COLO668 (cell line): ENCODE results near the gene DERL3.

Source experiments
- DNase-seq: peaks from one replicate; lab custom pipeline; 2025; ENCODE audit not compliant: unreplicated experiment; lab: John Stamatoyannopoulos, UW

Gene DERL3

GRCh38 chr22:23832226-23833016, 6.4 kb downstream of the DERL3 start:
- no peak for DNase-seq

- no peak for DNase-seq
Observed at GRCh38 chr22:23831781-23832180, 7.0 kb downstream of the DERL3 start.

- DNase-seq: no peak
Observed at GRCh38 chr22:23831261-23831660, 7.5 kb downstream of the DERL3 start.

- no peak for DNase-seq
Observed at GRCh38 chr22:23829845-23830372, 8.9 kb downstream of the DERL3 start.

GRCh38 chr22:23828800-23829680, 9.8 kb downstream of the DERL3 start:
- DNase-seq: no peak

- no peak for DNase-seq
Observed at GRCh38 chr22:23827351-23827995, 11.3 kb downstream of the DERL3 start.

- DNase-seq: no peak
Observed at GRCh38 chr22:23826510-23827350, 12.1 kb downstream of the DERL3 start.

DNA sequence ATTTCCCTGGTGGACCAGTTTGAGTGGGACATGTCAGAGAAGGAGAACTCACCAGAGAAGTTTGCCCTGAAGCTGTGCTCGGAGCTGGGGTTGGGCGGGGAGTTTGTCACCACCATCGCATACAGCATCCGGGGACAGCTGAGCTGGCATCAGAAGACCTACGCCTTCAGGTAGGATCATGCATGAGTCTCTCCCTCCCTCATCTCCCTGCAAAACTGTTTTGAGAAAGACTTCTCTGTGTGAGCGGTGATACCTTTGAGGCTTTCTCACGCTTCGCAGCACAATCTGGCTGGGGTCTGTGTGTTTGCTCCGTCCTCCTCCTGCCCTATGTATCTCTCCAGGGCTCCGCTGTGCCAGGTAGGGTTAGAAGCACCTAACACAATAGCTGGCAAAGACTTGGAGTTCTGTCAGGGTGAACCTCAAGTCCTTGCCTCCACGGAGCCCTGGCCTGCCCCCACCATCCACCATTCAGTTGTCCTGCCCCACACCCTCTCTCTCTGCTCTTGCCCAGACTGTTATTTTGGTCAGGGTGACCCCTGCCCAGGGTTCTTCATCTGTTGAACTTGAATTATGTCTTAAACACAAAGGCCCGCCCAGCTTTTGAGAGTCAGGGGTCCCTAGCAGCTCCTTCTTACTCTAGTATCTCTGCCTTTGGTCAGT, 13.4 kb downstream of the DERL3 start:
- DNase-seq: no peak

GRCh38 chr22:23824476-23825245, 14.1 kb downstream of the DERL3 start:
- no peak for DNase-seq

- DNase-seq: no peak
Observed at GRCh38 chr22:23823331-23823791, 15.4 kb downstream of the DERL3 start.

DNA sequence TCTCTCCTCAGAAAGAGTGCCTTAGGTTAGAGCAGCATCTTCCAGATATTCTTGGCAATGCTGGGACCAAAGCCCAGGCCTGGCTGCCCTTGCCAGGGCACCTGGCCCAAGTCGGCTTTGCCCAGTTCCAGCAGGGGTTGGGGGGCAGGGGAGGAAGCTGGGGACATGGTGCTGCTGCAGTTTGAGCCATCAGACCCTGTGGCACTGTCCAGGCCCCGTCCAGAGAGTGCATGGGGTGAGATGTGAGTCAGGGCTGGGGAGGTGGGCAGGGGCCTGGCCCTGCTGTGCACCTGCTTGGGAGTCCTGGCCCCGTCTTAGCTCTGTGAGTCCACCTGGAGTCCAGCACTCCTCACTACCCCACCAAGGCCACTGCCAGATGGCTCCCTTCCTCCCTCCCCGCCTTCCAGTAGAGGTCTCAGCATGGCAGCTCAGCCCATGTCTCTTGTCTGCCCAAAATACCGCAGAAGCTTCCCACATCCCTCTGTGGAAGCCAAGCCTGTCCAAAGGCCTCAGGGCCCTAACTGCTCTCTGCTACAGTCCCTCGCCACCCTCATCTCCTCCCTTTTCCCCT, 16.6 kb downstream of the DERL3 start:
- DNase-seq: no peak

DNA sequence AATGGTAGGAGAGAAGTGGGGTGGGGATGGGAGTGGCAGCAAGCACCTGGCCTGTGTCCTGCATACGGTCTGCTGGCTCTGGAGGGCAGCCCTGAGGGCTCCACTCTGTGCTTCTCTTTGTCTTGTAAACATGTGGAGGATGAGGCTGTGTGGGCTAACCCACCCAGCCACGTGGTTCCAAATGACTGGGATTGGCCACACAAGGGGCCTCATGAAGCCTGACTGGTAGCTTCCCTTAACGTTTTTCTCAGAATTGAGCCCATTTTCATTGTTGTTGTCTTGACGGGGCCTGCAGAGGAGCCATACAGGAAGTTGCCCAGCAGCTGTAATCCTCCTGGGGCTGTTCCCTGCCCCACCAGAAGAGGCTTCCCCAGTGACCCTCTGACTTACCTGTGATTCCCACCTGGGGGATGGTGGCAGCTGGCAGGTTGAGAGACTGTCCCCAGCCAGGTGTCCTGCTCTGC, 18.0 kb downstream of the DERL3 start:
- DNase-seq: peak; percentile 51

DNA sequence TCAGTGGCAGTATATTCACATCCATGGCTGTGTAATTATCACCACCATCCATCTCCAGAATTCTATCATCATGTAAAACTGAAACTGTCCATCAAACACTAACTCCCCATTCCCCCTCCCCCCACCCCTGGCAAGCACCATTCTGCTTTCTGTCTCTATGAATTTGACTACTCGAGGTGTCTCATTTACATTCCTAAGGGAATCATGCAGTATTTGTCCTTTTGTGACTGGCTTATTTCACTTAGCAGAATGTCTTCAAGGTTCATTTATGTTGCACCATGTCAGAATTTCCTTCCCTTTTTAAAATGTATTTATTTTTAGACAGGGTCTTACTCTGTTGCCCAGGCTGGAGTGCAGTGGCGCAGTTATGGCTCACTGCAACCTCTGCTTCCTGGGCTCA, 20.3 kb downstream of the DERL3 start:
- no peak for DNase-seq

DNA sequence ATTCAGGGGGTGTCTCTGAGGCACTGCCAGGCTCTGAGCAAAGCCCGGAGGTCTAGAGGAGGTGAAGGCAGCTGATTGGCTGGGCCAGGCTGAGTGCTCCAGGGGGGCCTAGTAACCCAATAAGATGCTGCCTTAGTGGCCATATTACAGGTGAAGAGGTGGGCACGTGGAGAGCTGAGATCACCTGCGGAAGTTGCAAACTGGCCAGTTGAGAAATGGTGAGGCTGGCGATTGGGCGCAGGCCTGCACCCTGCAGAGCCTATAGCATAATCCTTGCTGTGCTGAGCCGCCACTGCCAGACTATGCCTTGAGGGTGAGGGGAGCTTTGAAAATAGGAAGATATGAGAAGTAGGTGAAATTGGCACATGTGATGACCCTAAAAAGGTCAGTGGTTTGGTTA, 21.7 kb downstream of the DERL3 start:
- DNase-seq: no peak

DNA sequence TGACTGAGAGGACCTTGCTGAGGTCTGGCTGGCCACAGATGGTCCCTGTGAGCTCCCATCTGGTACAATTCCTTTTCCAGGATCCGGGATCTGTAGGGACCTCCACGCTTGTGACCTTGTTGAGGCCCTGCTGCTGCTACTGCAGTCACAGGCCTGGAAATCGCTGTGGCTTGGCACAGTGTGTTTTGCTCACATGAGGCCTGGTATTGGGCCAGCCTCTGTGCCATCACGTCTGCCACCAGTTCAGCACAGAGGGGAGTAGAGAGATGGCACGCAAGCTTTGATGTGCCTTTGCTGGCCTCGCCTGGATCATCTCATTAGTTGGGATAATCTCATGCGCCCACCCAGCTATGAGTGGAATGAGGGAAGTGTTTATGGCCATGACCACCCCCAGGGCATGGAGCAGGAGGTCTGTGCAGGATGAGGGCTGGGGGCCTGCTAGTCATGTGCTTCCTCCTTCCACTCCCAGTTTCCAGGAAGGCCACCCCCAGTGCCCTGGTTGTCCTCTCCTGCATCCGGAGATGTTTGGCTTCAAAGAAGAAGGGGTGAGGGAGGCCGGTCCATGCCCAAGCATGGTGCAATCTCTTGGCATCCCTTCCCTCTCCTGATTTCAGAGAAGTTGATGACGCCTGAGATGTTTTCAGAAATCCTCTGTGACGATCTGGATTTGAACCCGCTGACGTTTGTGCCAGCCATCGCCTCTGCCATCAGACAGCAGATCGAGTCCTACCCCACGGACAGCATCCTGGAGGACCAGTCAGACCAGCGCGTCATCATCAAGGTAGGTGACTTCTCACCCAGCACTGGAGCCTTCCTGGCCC, 22.4 kb downstream of the DERL3 start:
- DNase-seq: no peak

GRCh38 chr22:23815541-23816155, 23.2 kb downstream of the DERL3 start:
- DNase-seq: no peak

- DNase-seq: no peak
Observed at GRCh38 chr22:23812378-23812777, 26.4 kb downstream of the DERL3 start.
